Measurements from ENCODE around the gene KRTAP5-4.
"Not testable (repeated sequence)": the region's sequence is repeated elsewhere in the genome, so short reads cannot be mapped to it uniquely, and the experiment has no call there.

The KRTAP5-4 gene

GRCh38 chr11:1636291-1636950 is 14.5 kb upstream of the KRTAP5-4 start:
- DNase-seq, result no peak

- no peak for DNase-seq
Observed at GRCh38 chr11:1633864-1634263, 11.9 kb upstream of the KRTAP5-4 start.

GRCh38 chr11:1632053-1632714 is 10.2 kb upstream of the KRTAP5-4 start:
- no peak for DNase-seq

- DNase-seq, result no peak
Observed at GRCh38 chr11:1631066-1631568, 9.2 kb upstream of the KRTAP5-4 start.

GRCh38 chr11:1630271-1630670 is 8.3 kb upstream of the KRTAP5-4 start:
- no peak for DNase-seq

GRCh38 chr11:1629326-1630185 is 7.6 kb upstream of the KRTAP5-4 start, which contains the start of gene KRTAP5-5:
KRTAP5-5 (plus strand) TSS chr11:1629775; CDS start chr11:1629841, 66 bp downstream.
- DNase-seq, result no peak

GRCh38 chr11:1628506-1629325 is 6.8 kb upstream of the KRTAP5-4 start:
- DNase-seq, result no peak

GRCh38 chr11:1625541-1625940 is 3.6 kb upstream of the KRTAP5-4 start:
- no peak for DNase-seq

- no peak for DNase-seq
Observed at GRCh38 chr11:1624621-1625020, 2.7 kb upstream of the KRTAP5-4 start.

GRCh38 chr11:1623716-1624115 is 1.8 kb upstream of the KRTAP5-4 start:
- no peak for DNase-seq

- no peak for DNase-seq
Observed at GRCh38 chr11:1619449-1619848, 2.5 kb downstream of the KRTAP5-4 start.

- DNase-seq, result no peak
Observed at GRCh38 chr11:1618231-1618630, 3.7 kb downstream of the KRTAP5-4 start.

GRCh38 chr11:1608363-1608762 is 13.6 kb downstream of the KRTAP5-4 start, which contains the start of gene KRTAP5-3:
KRTAP5-3 (minus strand) TSS chr11:1608463; CDS start chr11:1608385, 78 bp downstream.
- no peak for DNase-seq

GRCh38 chr11:1607901-1608300 is 14.0 kb downstream of the KRTAP5-4 start:
- not testable (repeated sequence) for DNase-seq

GRCh38 chr11:1607156-1607845 is 14.6 kb downstream of the KRTAP5-4 start:
- not testable (repeated sequence) for DNase-seq

GRCh38 chr11:1605923-1606322 is 16.0 kb downstream of the KRTAP5-4 start:
- DNase-seq, result not testable (repeated sequence)

- no peak for DNase-seq
Observed at GRCh38 chr11:1604711-1605110, 17.2 kb downstream of the KRTAP5-4 start.

GRCh38 chr11:1604181-1604580 is 17.8 kb downstream of the KRTAP5-4 start:
- DNase-seq, result no peak

- DNase-seq, result no peak
Observed at GRCh38 chr11:1603629-1604028, 18.3 kb downstream of the KRTAP5-4 start.

- DNase-seq, result not testable (repeated sequence)
Observed at GRCh38 chr11:1601663-1602062, 20.3 kb downstream of the KRTAP5-4 start.

GRCh38 chr11:1600626-1601025 is 21.3 kb downstream of the KRTAP5-4 start:
- DNase-seq, result no peak

- DNase-seq, result no peak
Observed at GRCh38 chr11:1598816-1599215, 23.1 kb downstream of the KRTAP5-4 start.
